ENCODE data around the gene PANK3. TPM values are rescaled to one million over a fixed set of nuclear protein-coding genes. Genes with fewer than 3 reads are reported as not detected.
A peak's percentile ranks its signal among the peaks of the same experiment; 100 is the strongest.

Gene PANK3
- total and polyA plus RNA-seq, 4 donors, result 10.9 to 79.4 (median 42.4) TPM

- TF ChIP-seq FOXA1 (IDR thresholded peaks at IDR 0.05), result peak; percentile 6
- TF ChIP-seq GABPA (IDR thresholded peaks at IDR 0.05 in 1 of 2, conservative IDR thresholded peaks at IDR 0.05 in 1 of 2), result no peak
- no peak for TF ChIP-seq ZBTB33 (IDR thresholded peaks at IDR 0.05)
- no peak for TF ChIP-seq YY1 (IDR thresholded peaks at IDR 0.05)
- no peak for TF ChIP-seq MAX (IDR thresholded peaks at IDR 0.05)
- no peak for TF ChIP-seq FOXA2 (IDR thresholded peaks at IDR 0.05)
- Histone ChIP-seq H3K27me3 (ENCODE audit: control insufficient read depth in 4 of 4, insufficient read depth in 4 of 4, low read length in 3 of 4) (no peaks in the 10 kb centered on the region), H3K36me3 (ENCODE audit: control insufficient read depth in 4 of 4, insufficient read depth in 3 of 4, low read depth in 1 of 4, low read length in 3 of 4) (no peaks in the 10 kb centered on the region), H3K4me1 (ENCODE audit: control insufficient read depth in 4 of 4, insufficient read depth in 4 of 4, low read length in 3 of 4) (peaks cover 1 to 19% (median 10%) of the 10 kb centered on the region in 4 donors), H3K4me3 (ENCODE audit: low read depth in 1 of 3, low read length in 3 of 3) (no peak overlapping the region), H3K9ac (ENCODE audit: low read depth in 1 of 2, low read length in 2 of 2) (peak overlapping the region in 1 of 2 donors; percentile 50), H3K9me3 (ENCODE audit: control insufficient read depth in 4 of 4, low read length in 3 of 4) (no peaks in the 10 kb centered on the region), H3K27ac (ENCODE audit: low read depth in 1 of 2, low read length in 2 of 2) (peak overlapping the region; percentile 86 to 88)
- no peak for DNase-seq (ENCODE audit: low spot score)
- 35% methylated on average over 2 of the region's 2 CpGs for WGBS
Observed at GRCh38 chr5:168613396-168613795, 34.2 kb upstream of the PANK3 start.

- no peak for DNase-seq (ENCODE audit: low spot score)
- Histone ChIP-seq H3K36me3 (ENCODE audit: control insufficient read depth in 4 of 4, insufficient read depth in 3 of 4, low read depth in 1 of 4, low read length in 3 of 4) (no peaks in the 10 kb centered on the region), H3K4me1 (ENCODE audit: control insufficient read depth in 4 of 4, insufficient read depth in 4 of 4, low read length in 3 of 4) (peaks cover 1 to 19% (median 10%) of the 10 kb centered on the region in 4 donors), H3K27ac (ENCODE audit: low read depth in 1 of 2, low read length in 2 of 2) (peak overlapping the region; percentile 86 to 88), H3K4me3 (ENCODE audit: low read depth in 1 of 3, low read length in 3 of 3) (no peak overlapping the region), H3K27me3 (ENCODE audit: control insufficient read depth in 4 of 4, insufficient read depth in 4 of 4, low read length in 3 of 4) (no peaks in the 10 kb centered on the region), H3K9ac (ENCODE audit: low read depth in 1 of 2, low read length in 2 of 2) (peak overlapping the region in 1 of 2 donors; percentile 50), H3K9me3 (ENCODE audit: control insufficient read depth in 4 of 4, low read length in 3 of 4) (no peaks in the 10 kb centered on the region)
- TF ChIP-seq RXRA (IDR thresholded peaks at IDR 0.05) (peak; percentile 64 to 78), NR2F2 (IDR thresholded peaks at IDR 0.05) (no peak), HNF4A (conservative IDR thresholded peaks at IDR 0.05) (peak; percentile 66 to 71), RAD21 (IDR thresholded peaks at IDR 0.05) (peak; percentile 31 to 44), HNF4G (IDR thresholded peaks at IDR 0.05) (no peak), EGR1 (IDR thresholded peaks at IDR 0.05; ENCODE audit: low read depth in 2 of 2) (peak in 1 of 2 donors; percentile 32), TAF1 (conservative IDR thresholded peaks at IDR 0.05) (no peak), SP1 (IDR thresholded peaks at IDR 0.05) (peak; percentile 66), JUND (IDR thresholded peaks at IDR 0.05) (peak; percentile 25 to 74), ATF3 (IDR thresholded peaks at IDR 0.05) (no peak), MAX (IDR thresholded peaks at IDR 0.05) (peak; percentile 42), REST (IDR thresholded peaks at IDR 0.05) (peak; percentile 60), FOXA1 (IDR thresholded peaks at IDR 0.05) (peak; percentile 52), CTCF (IDR thresholded peaks at IDR 0.05; ENCODE audit: low read depth, low read length, missing input control) (no peak), GABPA (IDR thresholded peaks at IDR 0.05 in 1 of 2, conservative IDR thresholded peaks at IDR 0.05 in 1 of 2) (peak in 1 of 2 donors; percentile 47), YY1 (IDR thresholded peaks at IDR 0.05) (peak; percentile 65), FOXA2 (IDR thresholded peaks at IDR 0.05) (peak; percentile 56), ZBTB33 (IDR thresholded peaks at IDR 0.05) (peak; percentile 39)
- WGBS, result 18% methylated on average over 2 of the region's 2 CpGs
Observed at GRCh38 chr5:168612996-168613395, 33.8 kb upstream of the PANK3 start.

Measured in liver (tissue), 9 donors.